Uterus (tissue), 2 donors: Measurements from ENCODE around the gene ANKDD1B.

Source experiments
- POLR2A ChIP-seq, 2 donors: fragments of 450-650 bp; IDR thresholded peaks; one replicate each; pipeline ENCODE4 v1.6.1; 2016; ENCODE audit warnings: antibody characterized with exemption in 2 of 2, mild to moderate bottlenecking in 1 of 2, moderate library complexity in 1 of 2
- TF ChIP-seq, protein P1 (sequence below), 4 experiments: fragments of 200-600 bp in 2 of 4; fragments of 450-650 bp in 2 of 4; sonication (generic) in 2 of 4; IDR thresholded peaks; one replicate each; pipeline ENCODE4 v1.5.1; 2016 to 2019; ENCODE audit warnings: antibody characterized with exemption in 4 of 4, mild to moderate bottlenecking in 2 of 4, moderate library complexity in 1 of 4

DNA sequence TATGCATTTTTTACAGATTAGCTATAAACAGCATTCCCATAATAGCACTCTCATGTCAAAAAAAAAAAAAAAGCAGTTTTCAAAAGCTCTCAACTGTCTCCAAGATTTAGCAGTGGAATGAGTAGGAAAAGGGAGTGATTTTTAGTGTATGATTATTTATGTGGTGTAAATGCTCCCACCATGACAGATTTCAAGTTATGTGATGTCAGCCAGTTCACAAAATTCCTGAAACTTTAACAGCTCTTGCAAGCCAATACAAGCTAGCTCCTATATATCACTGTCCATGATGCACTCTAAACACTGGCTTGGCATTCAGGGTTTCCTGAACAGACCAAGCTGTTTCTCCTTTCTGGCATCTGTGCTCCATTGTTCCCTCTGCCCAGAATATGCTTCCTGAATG, 7.9 kb upstream of the ANKDD1B start:
- TF ChIP-seq, protein P1, sequence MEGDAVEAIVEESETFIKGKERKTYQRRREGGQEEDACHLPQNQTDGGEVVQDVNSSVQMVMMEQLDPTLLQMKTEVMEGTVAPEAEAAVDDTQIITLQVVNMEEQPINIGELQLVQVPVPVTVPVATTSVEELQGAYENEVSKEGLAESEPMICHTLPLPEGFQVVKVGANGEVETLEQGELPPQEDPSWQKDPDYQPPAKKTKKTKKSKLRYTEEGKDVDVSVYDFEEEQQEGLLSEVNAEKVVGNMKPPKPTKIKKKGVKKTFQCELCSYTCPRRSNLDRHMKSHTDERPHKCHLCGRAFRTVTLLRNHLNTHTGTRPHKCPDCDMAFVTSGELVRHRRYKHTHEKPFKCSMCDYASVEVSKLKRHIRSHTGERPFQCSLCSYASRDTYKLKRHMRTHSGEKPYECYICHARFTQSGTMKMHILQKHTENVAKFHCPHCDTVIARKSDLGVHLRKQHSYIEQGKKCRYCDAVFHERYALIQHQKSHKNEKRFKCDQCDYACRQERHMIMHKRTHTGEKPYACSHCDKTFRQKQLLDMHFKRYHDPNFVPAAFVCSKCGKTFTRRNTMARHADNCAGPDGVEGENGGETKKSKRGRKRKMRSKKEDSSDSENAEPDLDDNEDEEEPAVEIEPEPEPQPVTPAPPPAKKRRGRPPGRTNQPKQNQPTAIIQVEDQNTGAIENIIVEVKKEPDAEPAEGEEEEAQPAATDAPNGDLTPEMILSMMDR (IDR thresholded peaks at IDR 0.05), result no peak
- TF ChIP-seq POLR2A (IDR thresholded peaks at IDR 0.05), result no peak
